Ishikawa (cell line): ENCODE measurements around the gene CEP78.

Experiments used
- CEBPB ChIP-seq: IDR thresholded peaks from 2 replicates; pipeline ENCODE4 v1.6.1; 2012
- EGR1 ChIP-seq: IDR thresholded peaks from 2 replicates; pipeline ENCODE4 v1.6.1; 2012
- EP300 ChIP-seq: IDR thresholded peaks from 2 replicates; pipeline ENCODE4 v1.6.1; 2012; ENCODE audit warnings: borderline replicate concordance
- FOXM1 ChIP-seq: IDR thresholded peaks from 2 replicates; pipeline ENCODE4 v1.6.1; 2012; ENCODE audit warnings: low read depth, borderline replicate concordance
- RAD21 ChIP-seq: IDR thresholded peaks from 2 replicates; pipeline ENCODE4 v1.6.1; 2012; ENCODE audit warnings: low read depth
- REST ChIP-seq: IDR thresholded peaks from 2 replicates; pipeline ENCODE4 v1.6.1; 2012; ENCODE audit warnings: low read depth, mild to moderate bottlenecking
- TAF1 ChIP-seq: IDR thresholded peaks from 2 replicates; pipeline ENCODE4 v1.6.1; 2012; ENCODE audit warnings: low read depth, mild to moderate bottlenecking
- YY1 ChIP-seq: IDR thresholded peaks from 2 replicates; pipeline ENCODE4 v1.6.1; 2012; ENCODE audit warnings: low read depth

GRCh38 chr9:78230761-78231160 lies 5.1 kb upstream of the CEP78 start:
- TF ChIP-seq RAD21 (no peak), REST (no peak), CEBPB (no peak), YY1 (no peak), TAF1 (no peak), EP300 (no peak), FOXM1 (no peak), EGR1 (no peak)
